Suprapubic skin (tissue), 4 donors: ENCODE results near the gene CCDC158. TPM values are rescaled to one million over a fixed set of nuclear protein-coding genes. Genes with fewer than 3 reads are reported as not detected.

Source experiments
- DNase-seq, 2 donors: peaks; one replicate each; pipeline ENCODE4 v3.0.0-alpha.2; 2019; ENCODE audit warnings: low spot score in 2 of 2
- H3K27ac ChIP-seq: fragments of 200-600 bp; sonication (generic); one replicate; pipeline ENCODE4 v1.5.1; 2019
- H3K27me3 ChIP-seq: fragments of 200-600 bp; sonication (generic); one replicate; pipeline ENCODE4 v1.5.1; 2019
- H3K36me3 ChIP-seq: fragments of 200-600 bp; sonication (generic); one replicate; pipeline ENCODE4 v1.5.1; 2019
- H3K4me1 ChIP-seq: fragments of 200-600 bp; sonication (generic); one replicate; pipeline ENCODE4 v1.5.1; 2019
- H3K4me3 ChIP-seq: fragments of 200-600 bp; sonication (generic); one replicate; pipeline ENCODE4 v1.5.1; 2019; ENCODE audit warnings: mild to moderate bottlenecking
- H3K9me3 ChIP-seq: fragments of 200-600 bp; sonication (generic); one replicate; pipeline ENCODE4 v1.5.1; 2019
- CTCF ChIP-seq, 2 donors: fragments of 200-600 bp in 1 of 2; fragments of 450-650 bp in 1 of 2; sonication (generic) in 1 of 2; IDR thresholded peaks; one replicate each; pipeline ENCODE4 v1.5.1; 2016 to 2019; ENCODE audit warnings: antibody characterized with exemption in 2 of 2, mild to moderate bottlenecking in 1 of 2, moderate library complexity in 1 of 2
- EP300 ChIP-seq: sonication (generic); formaldehyde crosslinking; IDR thresholded peaks from one replicate; pipeline ENCODE4 v1.6.1; 2017; ENCODE audit warnings: antibody characterized with exemption
- POLR2A ChIP-seq, 2 donors: fragments of 450-650 bp; IDR thresholded peaks; one replicate each; pipeline ENCODE4 v1.6.1; 2017; ENCODE audit warnings: antibody characterized with exemption in 2 of 2, mild to moderate bottlenecking in 2 of 2, moderate library complexity in 2 of 2
- POLR2AphosphoS5 ChIP-seq, 3 donors: sonication (generic); formaldehyde crosslinking; IDR thresholded peaks; one replicate each; pipeline ENCODE4 v1.6.1; 2017; ENCODE audit warnings: antibody characterized with exemption in 3 of 3
- WGBS: methylation state at CpG from one replicate; pipeline ENCODE4 v1.1.5; 2018; 5-methylcytosine and 5-hydroxymethylcytosine counted together
- total RNA-seq, 4 donors: library from RNA; depleted of rRNA; stranded (reverse); fragments of >200 nt; gene quantifications; one replicate each; pipeline ENCODE4 v1.1.0, GENCODE V29; 2016

Gene CCDC158
- total RNA-seq, 4 donors from 2014 or later: 0.72 TPM; not detected in 3

GRCh38 chr4:76267811-76268210 lies 153.1 kb downstream of the CCDC158 start:
- no peak overlapping the region for H3K27ac ChIP-seq
- WGBS: 90% methylated on average over 6 of the region's 6 CpGs

GRCh38 chr4:76266627-76267026 lies 154.3 kb downstream of the CCDC158 start:
- no peaks in the 10 kb centered on the region for H3K36me3 ChIP-seq
- TF ChIP-seq POLR2AphosphoS5 (IDR thresholded peaks at IDR 0.05): no peak
- TF ChIP-seq EP300: no peak
- no peak for TF ChIP-seq POLR2A (IDR thresholded peaks at IDR 0.05)
- no peak overlapping the region for H3K27ac ChIP-seq
- no peak for DNase-seq
- no peaks in the 10 kb centered on the region for H3K9me3 ChIP-seq
- no peaks in the 10 kb centered on the region for H3K4me1 ChIP-seq
- H3K4me3 ChIP-seq: no peak overlapping the region
- no peaks in the 10 kb centered on the region for H3K27me3 ChIP-seq
- WGBS: 79% methylated on average over 3 of the region's 3 CpGs

More at GRCh38 chr4:76267811-76268210, 153.1 kb downstream of the CCDC158 start:
- Histone ChIP-seq H3K9me3 (no peaks in the 10 kb centered on the region), H3K36me3 (no peaks in the 10 kb centered on the region), H3K4me1 (no peaks in the 10 kb centered on the region), H3K27me3 (no peaks in the 10 kb centered on the region), H3K4me3 (no peak overlapping the region)
- DNase-seq: no peak
- TF ChIP-seq CTCF (IDR thresholded peaks at IDR 0.05): no peak
- TF ChIP-seq POLR2A (IDR thresholded peaks at IDR 0.05): no peak
- TF ChIP-seq EP300: no peak
- TF ChIP-seq POLR2AphosphoS5 (IDR thresholded peaks at IDR 0.05): no peak

- no peaks in the 10 kb centered on the region for H3K36me3 ChIP-seq
- no peak overlapping the region for H3K27ac ChIP-seq
- no peaks in the 10 kb centered on the region for H3K4me1 ChIP-seq
- no peaks in the 10 kb centered on the region for H3K9me3 ChIP-seq
- H3K27me3 ChIP-seq: no peaks in the 10 kb centered on the region
- WGBS: 92% methylated on average over 6 of the region's 6 CpGs
- TF ChIP-seq CTCF (IDR thresholded peaks at IDR 0.05) (no peak), EP300 (no peak), POLR2A (IDR thresholded peaks at IDR 0.05) (no peak), POLR2AphosphoS5 (IDR thresholded peaks at IDR 0.05) (no peak)
- no peak for DNase-seq
- H3K4me3 ChIP-seq: no peak overlapping the region
Measured at GRCh38 chr4:76265631-76266218, 155.2 kb downstream of the CCDC158 start.

Other genes with a start within 250 kb of the CCDC158 start
- gene SCARB2, start 207.3 kb downstream of the CCDC158 start, total RNA-seq: 100 to 1,000 TPM in 2 of 4 donors, 10 to 100 TPM in 2; 87.6 to 107 (median 95.8) TPM
- 1 to 10 TPM in 2 of 4 donors, under 1 TPM in 2; 0.30 to 5.3 (median 0.98) TPM for gene FAM47E, start 169.4 kb downstream of the CCDC158 start, total RNA-seq
- under 1 TPM; 0.47 to 0.76 (median 0.55) TPM for gene STBD1, start 114.4 kb downstream of the CCDC158 start, total RNA-seq
- 10 to 100 TPM; 25.7 to 41.4 (median 29.8) TPM for gene SHROOM3, start 14.1 kb upstream of the CCDC158 start, total RNA-seq